Measurements from ENCODE around the gene TRMU. TPM values are rescaled to one million over a fixed set of nuclear protein-coding genes. Genes with fewer than 3 reads are reported as not detected.

TRMU gene
- total and polyA plus RNA-seq, 5 donors, result 31.5 to 48.7 (median 40.2) TPM

- Histone ChIP-seq H3K9me3 (ENCODE audit: control insufficient read depth, low read length) (no peaks in the 10 kb centered on the region), H3K27ac (ENCODE audit: low read length) (no peak overlapping the region), H3K4me1 (ENCODE audit: control insufficient read depth, insufficient read depth, low read length) (peaks cover 3% of the 10 kb centered on the region), H3K4me3 (ENCODE audit: low read length) (no peak overlapping the region), H3K27me3 (ENCODE audit: control insufficient read depth, insufficient read depth) (no peaks in the 10 kb centered on the region)
- ATAC-seq, result no peak
- WGBS, result 93% methylated on average over 28 of the region's 28 CpGs
- intact Hi-C loops (cut with DNase I), result no loop called here
- DNase-seq, result peak in 1 of 3 donors; percentile 34
Measured at GRCh38 chr22:46351131-46351735, 15.7 kb downstream of the TRMU start.

GRCh38 chr22:46351767-46352166, 16.3 kb downstream of the TRMU start:
- Histone ChIP-seq H3K27me3 (ENCODE audit: control insufficient read depth, insufficient read depth) (no peaks in the 10 kb centered on the region), H3K9me3 (ENCODE audit: control insufficient read depth, low read length) (no peaks in the 10 kb centered on the region), H3K27ac (ENCODE audit: low read length) (no peak overlapping the region), H3K4me1 (ENCODE audit: control insufficient read depth, insufficient read depth, low read length) (peaks cover 3% of the 10 kb centered on the region), H3K4me3 (ENCODE audit: low read length) (no peak overlapping the region)
- WGBS, result 93% methylated on average over 23 of the region's 23 CpGs
- ATAC-seq (no peak), DNase-seq (peak in 1 of 3 donors; percentile 40)
- intact Hi-C loops (cut with DNase I), result no loop called here

- no peak overlapping the region for H3K27ac ChIP-seq (ENCODE audit: low read length)
- peaks cover 3% of the 10 kb centered on the region for H3K4me1 ChIP-seq (ENCODE audit: control insufficient read depth, insufficient read depth, low read length)
- H3K4me3 ChIP-seq (ENCODE audit: low read length), result no peak overlapping the region
- ATAC-seq (no peak), DNase-seq (peak in 1 of 3 donors; percentile 28)
- H3K27me3 ChIP-seq (ENCODE audit: control insufficient read depth, insufficient read depth), result no peaks in the 10 kb centered on the region
- intact Hi-C loops (cut with DNase I), result no loop called here
- no peaks in the 10 kb centered on the region for H3K9me3 ChIP-seq (ENCODE audit: control insufficient read depth, low read length)
- 86% methylated on average over 10 of the region's 10 CpGs for WGBS
Measured at GRCh38 chr22:46352276-46352675, 16.8 kb downstream of the TRMU start.

- intact Hi-C loops (cut with DNase I), result no loop called here
- H3K9me3 ChIP-seq (ENCODE audit: control insufficient read depth, low read length), result no peaks in the 10 kb centered on the region
- 80% methylated on average over 20 of the region's 20 CpGs for WGBS
- no peaks in the 10 kb centered on the region for H3K27me3 ChIP-seq (ENCODE audit: control insufficient read depth, insufficient read depth)
- H3K4me3 ChIP-seq (ENCODE audit: low read length), result no peak overlapping the region
- H3K27ac ChIP-seq (ENCODE audit: low read length), result peak overlapping the region; percentile 39
- peaks cover 1% of the 10 kb centered on the region for H3K4me1 ChIP-seq (ENCODE audit: control insufficient read depth, insufficient read depth, low read length)
- DNase-seq (peak in 2 of 3 donors; percentile 50 to 70), ATAC-seq (peak; percentile 20 to 42)
Measured at GRCh38 chr22:46352691-46353386, 17.3 kb downstream of the TRMU start.

- Histone ChIP-seq H3K4me1 (ENCODE audit: control insufficient read depth, insufficient read depth, low read length) (no peaks in the 10 kb centered on the region), H3K4me3 (ENCODE audit: low read length) (no peak overlapping the region), H3K27me3 (ENCODE audit: control insufficient read depth, insufficient read depth) (no peaks in the 10 kb centered on the region), H3K27ac (ENCODE audit: low read length) (peak overlapping the region; percentile 39), H3K9me3 (ENCODE audit: control insufficient read depth, low read length) (no peaks in the 10 kb centered on the region)
- intact Hi-C loops (cut with DNase I), result no loop called here
- DNase-seq (peak in 1 of 3 donors; percentile 48), ATAC-seq (no peak)
- WGBS, result 74% methylated on average over 8 of the region's 8 CpGs
Measured at GRCh38 chr22:46353483-46354105, 18.1 kb downstream of the TRMU start.

GRCh38 chr22:46354176-46354992, 18.9 kb downstream of the TRMU start:
- H3K27ac ChIP-seq (ENCODE audit: low read length), result peak overlapping the region; percentile 39
- no peaks in the 10 kb centered on the region for H3K27me3 ChIP-seq (ENCODE audit: control insufficient read depth, insufficient read depth)
- ATAC-seq (no peak), DNase-seq (peak in 2 of 3 donors; percentile 35 to 74)
- WGBS, result 70% methylated on average over 21 of the region's 21 CpGs
- H3K4me1 ChIP-seq (ENCODE audit: control insufficient read depth, insufficient read depth, low read length), result no peaks in the 10 kb centered on the region
- intact Hi-C loops (cut with DNase I), result no loop called here
- H3K4me3 ChIP-seq (ENCODE audit: low read length), result no peak overlapping the region
- no peaks in the 10 kb centered on the region for H3K9me3 ChIP-seq (ENCODE audit: control insufficient read depth, low read length)

- H3K9me3 ChIP-seq (ENCODE audit: control insufficient read depth, low read length), result no peaks in the 10 kb centered on the region
- intact Hi-C loops (cut with DNase I), result no loop called here
- H3K27ac ChIP-seq (ENCODE audit: low read length), result no peak overlapping the region
- WGBS, result 87% methylated on average over 7 of the region's 7 CpGs
- DNase-seq (peak in 1 of 3 donors; percentile 42), ATAC-seq (no peak)
- no peaks in the 10 kb centered on the region for H3K27me3 ChIP-seq (ENCODE audit: control insufficient read depth, insufficient read depth)
- no peaks in the 10 kb centered on the region for H3K4me1 ChIP-seq (ENCODE audit: control insufficient read depth, insufficient read depth, low read length)
- no peak overlapping the region for H3K4me3 ChIP-seq (ENCODE audit: low read length)
Measured at GRCh38 chr22:46354993-46355305, 19.4 kb downstream of the TRMU start.

- H3K27ac ChIP-seq (ENCODE audit: low read length), result no peak overlapping the region
- 49% methylated on average over 22 of the region's 22 CpGs for WGBS
Measured at GRCh38 chr22:46355369-46355995, 20.0 kb downstream of the TRMU start.

GRCh38 chr22:46355996-46356471, 20.5 kb downstream of the TRMU start:
- H3K27me3 ChIP-seq (ENCODE audit: control insufficient read depth, insufficient read depth), result no peaks in the 10 kb centered on the region
- H3K27ac ChIP-seq (ENCODE audit: low read length), result no peak overlapping the region
- DNase-seq, result peak in 2 of 3 donors; percentile 12 to 50
- H3K9me3 ChIP-seq (ENCODE audit: control insufficient read depth, low read length), result no peaks in the 10 kb centered on the region
- intact Hi-C loops (cut with DNase I), result no loop called here
- peak; percentile 2 to 3 for ATAC-seq
- WGBS, result 84% methylated on average over 12 of the region's 12 CpGs
- H3K4me3 ChIP-seq (ENCODE audit: low read length), result no peak overlapping the region
- no peaks in the 10 kb centered on the region for H3K4me1 ChIP-seq (ENCODE audit: control insufficient read depth, insufficient read depth, low read length)

More at GRCh38 chr22:46355369-46355995, 20.0 kb downstream of the TRMU start:
- ATAC-seq, result peak; percentile 32 to 39
- no peaks in the 10 kb centered on the region for H3K27me3 ChIP-seq (ENCODE audit: control insufficient read depth, insufficient read depth)
- H3K9me3 ChIP-seq (ENCODE audit: control insufficient read depth, low read length), result no peaks in the 10 kb centered on the region
- intact Hi-C loops (cut with DNase I), result no loop called here
- no peak overlapping the region for H3K4me3 ChIP-seq (ENCODE audit: low read length)
- no peaks in the 10 kb centered on the region for H3K4me1 ChIP-seq (ENCODE audit: control insufficient read depth, insufficient read depth, low read length)
- peak; percentile 74 to 86 (median 86) for DNase-seq
